OCI-LY1 (cell line): ENCODE results near the gene BPIFA2.

Source experiments
- H2AFZ ChIP-seq: fragments of 200-600 bp; sonication (generic), shearing (Covaris generic); 2 replicates; pipeline ENCODE4 v1.6.0; 2014; ENCODE audit warnings: antibody characterized with exemption, mild to moderate bottlenecking, low read length
- H3F3A ChIP-seq: fragments of 200-600 bp; sonication (generic), shearing (Covaris generic); 2 replicates; pipeline ENCODE4 v1.6.0; 2014; ENCODE audit warnings: mild to moderate bottlenecking, antibody characterized with exemption, low read length, moderate library complexity; ENCODE audit not compliant: insufficient read depth
- H3K27ac ChIP-seq: fragments of 200-600 bp; sonication (generic); 2 replicates; pipeline ENCODE4 v1.5.1; 2014; ENCODE audit warnings: low read length, mixed run types, mild to moderate bottlenecking, low read depth; ENCODE audit not compliant: poor library complexity, severe bottlenecking
- H3K27me3 ChIP-seq: fragments of 200-600 bp; sonication (generic); 2 replicates; pipeline ENCODE4 v1.6.0; 2014; ENCODE audit warnings: antibody characterized with exemption, mild to moderate bottlenecking, low read length, moderate library complexity; ENCODE audit not compliant: insufficient read depth
- H3K36me3 ChIP-seq: fragments of 200-600 bp; sonication (generic); 2 replicates; pipeline ENCODE4 v1.6.1; 2014; ENCODE audit warnings: mild to moderate bottlenecking, antibody characterized with exemption, low read length, moderate library complexity, mixed read lengths; ENCODE audit not compliant: insufficient read depth
- H3K4me1 ChIP-seq: fragments of 200-600 bp; sonication (generic); 2 replicates; pipeline ENCODE4 v1.5.1; 2014; ENCODE audit warnings: mild to moderate bottlenecking, low read length, moderate library complexity; ENCODE audit not compliant: insufficient read depth, severe bottlenecking
- H3K4me2 ChIP-seq: fragments of 200-600 bp; sonication (generic), shearing (Covaris generic); 2 replicates; pipeline ENCODE4 v1.6.1; 2014; ENCODE audit warnings: low read length
- H3K4me3 ChIP-seq: fragments of 200-600 bp; sonication (generic); 2 replicates; pipeline ENCODE4 v1.5.1; 2014; ENCODE audit warnings: low read length, low read depth, mild to moderate bottlenecking, mixed read lengths; ENCODE audit not compliant: poor library complexity, severe bottlenecking
- H3K79me2 ChIP-seq: fragments of 200-600 bp; shearing (Covaris generic); 2 replicates; pipeline ENCODE4 v1.6.1; 2016; ENCODE audit warnings: mixed run types, low read length, mixed read lengths; ENCODE audit not compliant: insufficient read depth
- H3K9ac ChIP-seq: fragments of 200-600 bp; sonication (generic), shearing (Covaris generic); 2 replicates; pipeline ENCODE4 v1.6.1; 2014; ENCODE audit warnings: mild to moderate bottlenecking, low read length, mixed read lengths
- H3K9me2 ChIP-seq: fragments of 200-600 bp; sonication (generic), shearing (Covaris generic); 2 replicates; pipeline ENCODE4 v1.6.1; 2014; ENCODE audit warnings: low read depth, mild to moderate bottlenecking, low read length, mixed read lengths
- H3K9me3 ChIP-seq: fragments of 200-600 bp; shearing (Covaris generic); 2 replicates; pipeline ENCODE4 v1.6.1; 2014; ENCODE audit warnings: low read length, mixed read lengths
- H4K20me1 ChIP-seq: fragments of 200-600 bp; sonication (generic), shearing (Covaris generic); 2 replicates; pipeline ENCODE4 v1.6.0; 2016; ENCODE audit warnings: mild to moderate bottlenecking, low read length; ENCODE audit not compliant: insufficient read depth
- CTCF ChIP-seq: fragments of 200-600 bp; sonication (generic), shearing (Covaris generic); IDR thresholded peaks from 2 replicates; pipeline ENCODE4 v1.5.1; 2017; ENCODE audit warnings: mild to moderate bottlenecking, antibody characterized with exemption, low read length, moderate library complexity, mixed read lengths
- EZH2 ChIP-seq: fragments of 200-600 bp; sonication (generic), shearing (Covaris generic); IDR thresholded peaks from 2 replicates; pipeline ENCODE4 v1.8.0; 2017; ENCODE audit warnings: borderline replicate concordance, mixed run types, mild to moderate bottlenecking, antibody characterized with exemption, low read length, moderate library complexity, mixed read lengths

BPIFA2 gene

DNA sequence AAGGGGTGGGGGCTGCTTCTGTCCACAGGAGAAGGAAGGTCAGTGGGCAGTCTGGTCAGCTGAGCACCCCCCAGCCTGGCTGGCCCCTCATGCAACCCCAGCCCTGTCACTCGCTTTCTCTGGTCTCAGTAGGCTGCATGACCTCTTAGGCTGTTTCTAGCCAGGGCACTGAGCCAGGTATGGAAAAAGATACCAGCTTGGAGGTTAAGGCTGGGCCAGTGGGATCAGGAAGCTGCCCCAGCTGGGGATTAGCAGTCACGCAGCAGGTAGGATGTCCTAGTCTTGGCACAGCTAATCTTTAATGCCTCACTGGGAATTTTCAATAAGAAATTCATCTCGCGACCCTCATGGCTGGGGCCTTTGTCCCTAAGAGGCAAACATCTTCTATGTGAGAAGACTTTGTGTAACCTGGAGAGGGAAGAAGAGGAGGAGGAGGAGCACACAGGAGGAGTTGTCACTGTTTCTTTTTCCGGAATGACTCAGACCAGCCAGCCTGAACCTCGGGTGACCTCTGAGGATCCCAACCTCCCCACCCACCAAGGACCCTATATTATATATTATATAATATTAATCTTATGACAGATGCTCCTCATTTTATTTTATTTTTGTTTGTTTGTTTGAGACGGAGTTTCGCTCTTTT lies 2.4 kb upstream of the BPIFA2 start:
- TF ChIP-seq EZH2 (no peak), CTCF (no peak)
- Histone ChIP-seq H2AFZ (no peak overlapping the region), H3K9me3 (no peaks in the 10 kb centered on the region), H3K36me3 (no peaks in the 10 kb centered on the region), H4K20me1 (no peaks in the 10 kb centered on the region), H3K4me3 (no peak overlapping the region), H3K79me2 (no peaks in the 10 kb centered on the region), H3F3A (no peaks in the 10 kb centered on the region), H3K27me3 (0 out of 2 replicates have a peak, but pooled peaks cover 3% of the 10 kb centered on the region), H3K4me1 (peaks cover 5% of the 10 kb centered on the region), H3K27ac (no peak overlapping the region), H3K9ac (no peak overlapping the region), H3K9me2 (no peaks in the 10 kb centered on the region), H3K4me2 (no peak overlapping the region)

- Histone ChIP-seq H3K79me2 (no peaks in the 10 kb centered on the region), H3K4me1 (peaks cover 5% of the 10 kb centered on the region), H4K20me1 (no peaks in the 10 kb centered on the region), H3K9me3 (no peaks in the 10 kb centered on the region), H3K4me2 (no peak overlapping the region), H3K27me3 (no peaks in the 10 kb centered on the region), H3K27ac (no peak overlapping the region), H3K36me3 (no peaks in the 10 kb centered on the region), H3K9ac (no peak overlapping the region), H3K4me3 (no peak overlapping the region), H3K9me2 (no peaks in the 10 kb centered on the region), H2AFZ (no peak overlapping the region), H3F3A (no peaks in the 10 kb centered on the region)
- TF ChIP-seq CTCF (no peak), EZH2 (no peak)
Measured at GRCh38 chr20:33166533-33167113, 1.3 kb upstream of the BPIFA2 start.

DNA sequence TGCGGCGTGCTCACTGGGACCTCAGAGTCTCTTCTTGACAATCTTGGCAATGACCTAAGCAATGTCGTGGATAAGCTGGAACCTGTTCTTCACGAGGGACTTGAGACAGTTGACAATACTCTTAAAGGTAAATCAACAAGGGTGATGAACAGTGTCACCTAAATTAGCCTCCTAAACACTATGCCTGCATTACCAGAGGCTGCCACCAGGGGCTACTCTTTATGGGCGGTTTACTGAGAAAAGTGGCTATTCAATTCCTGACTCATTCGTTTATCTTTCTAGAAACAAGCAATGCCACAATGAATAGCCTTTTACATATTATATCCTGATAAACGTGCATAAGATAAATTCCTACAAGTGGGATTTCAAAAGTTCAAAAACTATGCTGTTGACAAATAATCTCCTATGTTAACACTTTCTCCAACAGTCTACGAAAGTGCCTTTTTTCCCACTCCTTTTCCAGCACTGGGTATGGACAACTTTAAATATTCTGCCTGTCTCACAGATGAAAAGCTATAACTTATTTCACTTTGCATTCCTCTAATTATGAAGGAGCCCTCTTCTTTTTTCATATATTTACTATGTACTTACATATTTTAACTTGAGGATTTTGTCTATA lies 1.3 kb downstream of the BPIFA2 start:
- Histone ChIP-seq H3K4me3 (no peak overlapping the region), H3F3A (no peaks in the 10 kb centered on the region), H3K36me3 (no peaks in the 10 kb centered on the region), H3K27ac (no peak overlapping the region), H3K79me2 (no peaks in the 10 kb centered on the region), H3K9me2 (no peaks in the 10 kb centered on the region), H3K4me1 (no peaks in the 10 kb centered on the region), H3K27me3 (no peaks in the 10 kb centered on the region), H2AFZ (no peak overlapping the region), H3K4me2 (no peak overlapping the region), H3K9ac (no peak overlapping the region), H3K9me3 (no peaks in the 10 kb centered on the region), H4K20me1 (no peaks in the 10 kb centered on the region)
- no peak for TF ChIP-seq EZH2
- TF ChIP-seq CTCF, result peak; percentile 73
